Suprapubic skin (tissue), 4 donors: ENCODE data around the gene ZNF311. TPM values are rescaled to one million over a fixed set of nuclear protein-coding genes. Genes with fewer than 3 reads are reported as not detected.

ENCODE experiments used
- DNase-seq, 2 donors: peaks; one replicate each; pipeline ENCODE4 v3.0.0-alpha.2; 2019; ENCODE audit warnings: low spot score in 2 of 2
- H3K27ac ChIP-seq: fragments of 200-600 bp; sonication (generic); one replicate; pipeline ENCODE4 v1.5.1; 2019
- H3K27me3 ChIP-seq: fragments of 200-600 bp; sonication (generic); one replicate; pipeline ENCODE4 v1.5.1; 2019
- H3K36me3 ChIP-seq: fragments of 200-600 bp; sonication (generic); one replicate; pipeline ENCODE4 v1.5.1; 2019
- H3K4me1 ChIP-seq: fragments of 200-600 bp; sonication (generic); one replicate; pipeline ENCODE4 v1.5.1; 2019
- H3K4me3 ChIP-seq: fragments of 200-600 bp; sonication (generic); one replicate; pipeline ENCODE4 v1.5.1; 2019; ENCODE audit warnings: mild to moderate bottlenecking
- H3K9me3 ChIP-seq: fragments of 200-600 bp; sonication (generic); one replicate; pipeline ENCODE4 v1.5.1; 2019
- CTCF ChIP-seq, 2 donors: fragments of 200-600 bp in 1 of 2; fragments of 450-650 bp in 1 of 2; sonication (generic) in 1 of 2; IDR thresholded peaks; one replicate each; pipeline ENCODE4 v1.5.1; 2016 to 2019; ENCODE audit warnings: antibody characterized with exemption in 2 of 2, mild to moderate bottlenecking in 1 of 2, moderate library complexity in 1 of 2
- EP300 ChIP-seq: sonication (generic); formaldehyde crosslinking; IDR thresholded peaks from one replicate; pipeline ENCODE4 v1.6.1; 2017; ENCODE audit warnings: antibody characterized with exemption
- POLR2A ChIP-seq, 2 donors: fragments of 450-650 bp; IDR thresholded peaks; one replicate each; pipeline ENCODE4 v1.6.1; 2017; ENCODE audit warnings: antibody characterized with exemption in 2 of 2, mild to moderate bottlenecking in 2 of 2, moderate library complexity in 2 of 2
- POLR2AphosphoS5 ChIP-seq, 3 donors: sonication (generic); formaldehyde crosslinking; IDR thresholded peaks; one replicate each; pipeline ENCODE4 v1.6.1; 2017; ENCODE audit warnings: antibody characterized with exemption in 3 of 3
- WGBS: methylation state at CpG from one replicate; pipeline ENCODE4 v1.1.5; 2018; 5-methylcytosine and 5-hydroxymethylcytosine counted together
- total RNA-seq, 4 donors: library from RNA; depleted of rRNA; stranded (reverse); fragments of >200 nt; gene quantifications; one replicate each; pipeline ENCODE4 v1.1.0, GENCODE V29; 2016

Gene ZNF311
- total RNA-seq, 4 donors from 2014 or later: 0.15 to 1.9 (median 0.57) TPM

- H3K4me3 ChIP-seq: no peak overlapping the region
- no peaks in the 10 kb centered on the region for H3K9me3 ChIP-seq
- no peaks in the 10 kb centered on the region for H3K27me3 ChIP-seq
- H3K27ac ChIP-seq: no peak overlapping the region
- peaks cover 14% of the 10 kb centered on the region for H3K4me1 ChIP-seq
- DNase-seq: no peak
- TF ChIP-seq POLR2A (IDR thresholded peaks at IDR 0.05) (no peak), EP300 (no peak), POLR2AphosphoS5 (IDR thresholded peaks at IDR 0.05) (no peak), CTCF (IDR thresholded peaks at IDR 0.05) (no peak)
- WGBS: 74% methylated on average over 6 of the region's 6 CpGs
- no peaks in the 10 kb centered on the region for H3K36me3 ChIP-seq
Observed at GRCh38 chr6:28947067-28947765, 57.9 kb downstream of the ZNF311 start.

- WGBS: 91% methylated on average over 3 of the region's 3 CpGs
- H3K9me3 ChIP-seq: no peaks in the 10 kb centered on the region
- DNase-seq: no peak
- TF ChIP-seq POLR2A (IDR thresholded peaks at IDR 0.05) (no peak), CTCF (IDR thresholded peaks at IDR 0.05) (no peak), EP300 (no peak), POLR2AphosphoS5 (IDR thresholded peaks at IDR 0.05) (no peak)
- H3K27ac ChIP-seq: no peak overlapping the region
- H3K36me3 ChIP-seq: no peaks in the 10 kb centered on the region
- H3K4me3 ChIP-seq: no peak overlapping the region
- H3K27me3 ChIP-seq: no peaks in the 10 kb centered on the region
- H3K4me1 ChIP-seq: peaks cover 30% of the 10 kb centered on the region
Observed at GRCh38 chr6:28945349-28945748, 59.8 kb downstream of the ZNF311 start.

Other genes with a start within 250 kb of the ZNF311 start
- 10 to 100 TPM; 30.0 to 48.0 (median 40.2) TPM for gene TRIM27, start 81.3 kb downstream of the ZNF311 start, total RNA-seq
- not detected for gene OR2W1, start 39.9 kb upstream of the ZNF311 start, total RNA-seq
- gene OR2B3, start 82.0 kb upstream of the ZNF311 start, total RNA-seq: not detected
- gene OR2J1, start 94.2 kb upstream of the ZNF311 start, total RNA-seq: not detected
- not detected for gene OR2J3, start 102.7 kb upstream of the ZNF311 start, total RNA-seq
- gene OR2J2, start 165.6 kb upstream of the ZNF311 start, total RNA-seq: not detected